ENCODE data around the gene TRAFD1.

Gene TRAFD1

DNA sequence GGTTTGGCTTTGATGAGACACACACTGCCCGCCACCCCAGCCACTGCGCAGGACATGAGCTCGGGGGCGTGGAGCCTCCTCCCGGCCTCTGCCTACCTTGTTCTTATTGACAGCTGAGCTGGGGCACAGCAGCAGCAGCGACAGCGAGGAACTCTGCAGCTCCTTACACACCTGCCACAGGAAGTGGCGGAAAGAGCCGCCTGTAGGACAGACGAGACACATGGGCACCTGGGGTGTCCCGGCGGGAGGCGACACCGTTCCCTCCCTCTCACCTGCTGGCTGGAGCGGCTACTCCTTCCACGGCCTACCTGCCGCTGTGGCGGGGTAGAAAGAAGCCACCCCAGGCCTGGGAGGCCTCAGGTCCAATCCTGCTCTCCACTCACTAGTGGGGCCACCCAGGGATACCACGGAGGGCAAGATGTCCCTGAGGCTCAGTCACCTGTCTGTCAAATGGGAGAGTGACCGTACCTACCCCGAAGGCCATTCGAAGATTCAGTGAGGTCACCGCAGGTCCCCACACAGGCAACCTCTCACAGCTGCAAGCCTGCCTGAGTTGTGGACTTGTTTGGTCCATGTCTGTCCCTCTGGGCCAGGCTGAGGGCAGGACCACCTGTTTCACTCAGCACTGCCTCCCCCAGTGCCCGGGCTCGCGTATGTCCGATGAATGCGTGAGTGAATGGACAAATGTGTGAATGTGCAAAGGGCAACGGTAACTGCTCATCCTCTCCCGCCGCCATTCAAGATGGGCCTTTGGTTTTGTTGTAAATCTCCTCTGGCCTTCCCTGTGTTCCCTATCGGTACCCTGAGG lies 42.6 kb downstream of the TRAFD1 start:
- CTCF ChIA-PET, result interaction anchor here (1.3 kb wide), 1 partner anchor 16 kb away, joined by 4 read pairs; no protein-coding TSS in a partner anchor
- DNase-seq (ENCODE audit: extremely low spot score), result no peak
- POLR2A ChIA-PET, result no interaction called here
- TF ChIP-seq, protein P1, sequence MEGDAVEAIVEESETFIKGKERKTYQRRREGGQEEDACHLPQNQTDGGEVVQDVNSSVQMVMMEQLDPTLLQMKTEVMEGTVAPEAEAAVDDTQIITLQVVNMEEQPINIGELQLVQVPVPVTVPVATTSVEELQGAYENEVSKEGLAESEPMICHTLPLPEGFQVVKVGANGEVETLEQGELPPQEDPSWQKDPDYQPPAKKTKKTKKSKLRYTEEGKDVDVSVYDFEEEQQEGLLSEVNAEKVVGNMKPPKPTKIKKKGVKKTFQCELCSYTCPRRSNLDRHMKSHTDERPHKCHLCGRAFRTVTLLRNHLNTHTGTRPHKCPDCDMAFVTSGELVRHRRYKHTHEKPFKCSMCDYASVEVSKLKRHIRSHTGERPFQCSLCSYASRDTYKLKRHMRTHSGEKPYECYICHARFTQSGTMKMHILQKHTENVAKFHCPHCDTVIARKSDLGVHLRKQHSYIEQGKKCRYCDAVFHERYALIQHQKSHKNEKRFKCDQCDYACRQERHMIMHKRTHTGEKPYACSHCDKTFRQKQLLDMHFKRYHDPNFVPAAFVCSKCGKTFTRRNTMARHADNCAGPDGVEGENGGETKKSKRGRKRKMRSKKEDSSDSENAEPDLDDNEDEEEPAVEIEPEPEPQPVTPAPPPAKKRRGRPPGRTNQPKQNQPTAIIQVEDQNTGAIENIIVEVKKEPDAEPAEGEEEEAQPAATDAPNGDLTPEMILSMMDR (IDR thresholded peaks at IDR 0.05; ENCODE audit: control extremely low read depth, extremely low read depth, low read depth, missing control alignments), result no peak

DNA sequence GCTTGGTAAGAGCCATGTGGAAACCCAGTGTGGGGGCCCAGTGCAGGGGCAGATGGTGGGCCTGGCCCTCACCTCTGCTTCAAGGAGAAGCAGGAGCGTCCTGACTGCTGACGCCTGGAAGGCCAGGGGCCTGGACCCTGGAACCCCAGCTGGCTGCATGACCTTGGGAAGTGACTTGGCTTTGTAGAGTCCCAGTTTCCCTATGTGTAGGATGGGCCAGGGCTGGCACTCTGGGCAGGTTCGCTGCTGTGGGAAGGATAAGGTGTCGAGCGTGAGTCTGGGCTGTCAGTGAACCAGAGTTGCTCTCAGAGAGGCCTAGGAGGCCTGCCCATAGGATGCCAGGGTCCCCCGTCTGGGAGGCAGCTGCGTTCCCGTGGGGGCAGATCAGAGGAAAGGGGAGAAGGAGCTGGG lies 43.2 kb downstream of the TRAFD1 start:
- TF ChIP-seq, protein P1 (IDR thresholded peaks at IDR 0.05; ENCODE audit: control extremely low read depth, extremely low read depth, low read depth, missing control alignments), result no peak
- no peak for DNase-seq (ENCODE audit: extremely low spot score)
- POLR2A ChIA-PET, result no interaction called here
- CTCF ChIA-PET, result interaction anchor here (1.2 to 1.3 kb wide), 2 partner anchors 17 to 92 kb away, joined by 4 read pairs; no protein-coding TSS in a partner anchor

DNA sequence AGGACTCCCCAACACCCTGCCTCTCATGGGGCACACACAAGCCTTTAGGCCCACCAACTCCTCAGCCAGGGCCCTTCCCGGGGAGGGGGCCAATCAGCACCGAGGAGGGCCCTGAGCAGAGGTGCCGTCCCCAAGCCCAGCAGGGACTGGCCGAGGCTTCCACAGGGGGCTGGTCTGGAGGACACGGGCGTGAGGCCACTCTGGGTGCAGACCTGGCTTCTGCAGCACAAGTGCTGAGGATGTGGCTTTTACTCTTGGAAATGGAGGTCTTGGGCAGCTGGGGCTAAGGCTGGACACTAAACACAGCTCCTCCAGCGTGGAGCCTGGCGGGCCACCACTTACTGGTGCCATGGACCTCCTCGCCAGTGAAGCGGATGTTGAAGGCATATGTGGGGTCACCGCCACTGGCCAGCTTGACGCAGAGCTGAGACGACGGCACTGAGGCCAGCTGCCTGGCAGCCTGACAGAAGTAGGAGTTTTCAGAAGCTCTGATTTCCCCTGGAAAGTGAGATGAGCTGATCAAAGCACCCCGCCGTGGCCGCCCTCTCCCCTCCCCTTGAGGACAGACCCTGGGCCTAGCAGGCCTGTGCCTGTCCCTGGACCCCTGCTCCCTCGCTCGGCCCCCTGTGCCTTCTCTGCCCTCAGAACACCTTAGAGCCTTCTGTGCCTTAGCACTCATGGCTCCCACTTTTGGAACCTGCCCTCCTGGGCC lies 44.0 kb downstream of the TRAFD1 start:
- ChIA-PET CTCF (interaction anchor here (0.8 to 1.3 kb wide), 5 partner anchors 17 to 219 kb away, joined by 3 to 4 read pairs (median 4); no protein-coding TSS in a partner anchor), POLR2A (no interaction called here)
- TF ChIP-seq, protein P1 (IDR thresholded peaks at IDR 0.05; ENCODE audit: control extremely low read depth, extremely low read depth, low read depth, missing control alignments), result no peak
- no peak for DNase-seq (ENCODE audit: extremely low spot score)

DNA sequence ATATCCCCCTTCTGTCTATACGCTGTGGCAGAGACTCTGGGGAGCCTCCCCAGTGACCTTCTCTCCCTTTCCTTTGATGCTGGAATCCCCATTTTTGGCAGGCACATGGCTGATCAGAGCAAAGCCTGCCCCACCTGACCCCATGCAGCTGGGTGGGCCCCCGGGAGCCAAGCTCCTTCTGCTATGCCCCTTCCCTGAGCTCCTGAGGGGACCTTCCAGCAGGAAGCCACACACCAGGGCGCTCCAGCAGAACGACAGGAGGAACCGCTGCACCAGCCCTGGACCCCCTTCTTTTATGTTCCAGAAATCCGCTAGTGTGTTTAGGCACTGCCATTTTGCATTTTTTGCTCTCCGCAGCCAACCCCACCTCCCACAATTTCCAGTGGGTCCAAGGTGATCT lies 44.6 kb downstream of the TRAFD1 start:
- ChIA-PET CTCF (interaction anchor here (1.0 kb wide), 2 partner anchors 58 to 219 kb away, joined by 3 to 4 read pairs; no protein-coding TSS in a partner anchor), POLR2A (no interaction called here)

DNA sequence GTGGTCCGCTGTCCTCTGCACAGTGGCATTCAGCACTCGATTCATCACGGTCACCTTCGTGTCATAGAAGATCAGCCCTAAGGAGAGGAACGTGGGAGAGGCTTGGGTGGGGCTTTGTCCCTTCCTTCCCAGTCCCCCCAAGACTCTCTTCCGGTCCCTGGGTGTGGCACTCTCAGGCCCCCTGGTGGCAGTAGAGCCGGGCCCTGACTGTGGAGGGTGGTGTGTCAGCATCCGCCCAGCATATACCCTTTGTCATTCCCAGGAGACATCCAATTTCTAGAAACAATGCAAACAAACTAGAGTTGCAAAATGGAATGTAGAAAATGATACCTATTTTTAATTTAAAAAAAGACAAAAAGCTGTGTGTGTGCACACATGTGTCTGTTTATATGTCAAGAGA lies 45.0 kb downstream of the TRAFD1 start:
- DNase-seq (ENCODE audit: extremely low spot score), result peak; percentile 62
- CTCF ChIA-PET, result interaction anchor here (0.7 to 1.0 kb wide), 2 partner anchors 18 to 218 kb away, joined by 3 read pairs; no protein-coding TSS in a partner anchor
- TF ChIP-seq, protein P1 (IDR thresholded peaks at IDR 0.05; ENCODE audit: control extremely low read depth, extremely low read depth, low read depth, missing control alignments), result peak; percentile 37
- POLR2A ChIA-PET, result no interaction called here

More for the DNA sequence above, 44.6 kb downstream of the TRAFD1 start:
- TF ChIP-seq, protein P1 (IDR thresholded peaks at IDR 0.05; ENCODE audit: control extremely low read depth, extremely low read depth, low read depth, missing control alignments), result no peak
- no peak for DNase-seq (ENCODE audit: extremely low spot score)

DNA sequence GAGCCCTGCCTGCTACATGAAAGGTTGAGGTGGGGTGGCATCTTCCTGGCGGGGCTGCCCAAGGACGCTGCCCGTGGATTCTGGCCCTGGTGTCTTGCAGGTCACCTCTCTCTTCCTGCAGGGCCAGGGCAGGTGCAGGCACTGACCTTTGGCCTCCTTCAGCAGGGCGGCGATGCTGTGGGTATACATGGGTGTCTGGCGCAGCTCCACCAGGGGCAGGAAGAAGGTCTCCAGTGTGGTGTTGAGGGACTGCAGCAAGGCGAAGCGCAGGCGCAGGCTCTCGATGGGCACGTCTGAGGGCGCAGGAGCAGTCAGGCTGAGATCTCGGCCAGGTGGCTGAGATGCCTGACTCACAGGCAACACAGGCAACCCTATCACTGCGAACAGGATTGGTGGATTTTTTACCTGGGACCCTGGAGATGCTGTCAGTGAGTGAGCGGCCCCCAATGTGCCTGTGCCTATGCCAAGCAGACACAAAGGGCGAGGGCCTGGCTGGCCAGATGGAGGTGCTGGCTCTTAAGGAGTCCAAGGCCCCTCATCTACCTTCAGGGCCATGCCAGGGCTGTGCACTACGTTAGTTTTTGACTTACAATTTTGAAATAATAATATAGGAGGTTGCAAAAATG lies 45.7 kb downstream of the TRAFD1 start:
- TF ChIP-seq, protein P1 (IDR thresholded peaks at IDR 0.05; ENCODE audit: control extremely low read depth, extremely low read depth, low read depth, missing control alignments), result no peak
- DNase-seq (ENCODE audit: extremely low spot score), result no peak
- CTCF ChIA-PET, result interaction anchor here (0.7 kb wide), 1 partner anchor 18 kb away, joined by 3 read pairs; no protein-coding TSS in a partner anchor
- POLR2A ChIA-PET, result no interaction called here

Measured in GM10248 (cell line).